ENCODE data around the gene CDSN. TPM values are rescaled to one million over a fixed set of nuclear protein-coding genes. Genes with fewer than 3 reads are reported as not detected.
"Not testable (repeated sequence)": the region's sequence is repeated elsewhere in the genome, so short reads cannot be mapped to it uniquely, and the experiment has no call there.

The CDSN gene
- total RNA-seq, 1 donor from 2014 or later = not detected

GRCh38 chr6:31081872-31082271 is 38.4 kb downstream of the CDSN start:
- no peak for DNase-seq

DNA sequence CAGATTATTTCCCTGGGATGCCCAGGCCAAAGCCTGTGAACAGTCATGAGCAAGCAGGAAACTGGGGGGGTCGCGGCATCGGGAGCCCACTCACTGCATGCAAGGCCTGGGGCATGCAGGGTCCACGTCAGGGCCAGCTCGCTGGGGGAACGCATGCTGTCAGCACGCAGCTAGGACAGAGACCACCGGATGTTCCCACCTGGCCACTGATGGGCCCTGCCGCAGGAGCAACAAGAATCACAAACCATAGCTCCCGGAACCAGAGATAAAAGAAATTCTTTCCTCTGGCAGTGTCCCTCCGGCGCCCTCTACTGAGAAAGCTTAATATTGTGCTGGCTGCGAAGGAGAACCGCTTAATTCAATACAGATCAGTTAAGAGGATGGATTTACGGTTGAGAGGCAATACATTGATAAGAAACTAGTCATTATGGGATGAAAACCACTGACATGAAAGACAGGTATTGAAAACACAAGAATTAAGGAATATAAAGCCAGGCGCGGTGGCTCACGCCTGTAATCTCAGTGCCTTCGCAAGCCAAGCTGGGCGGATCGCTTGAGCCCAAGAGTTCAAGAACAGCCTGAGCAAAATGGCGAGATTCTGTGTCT is 40.5 kb downstream of the CDSN start:
- DNase-seq = peak; percentile 45

DNA sequence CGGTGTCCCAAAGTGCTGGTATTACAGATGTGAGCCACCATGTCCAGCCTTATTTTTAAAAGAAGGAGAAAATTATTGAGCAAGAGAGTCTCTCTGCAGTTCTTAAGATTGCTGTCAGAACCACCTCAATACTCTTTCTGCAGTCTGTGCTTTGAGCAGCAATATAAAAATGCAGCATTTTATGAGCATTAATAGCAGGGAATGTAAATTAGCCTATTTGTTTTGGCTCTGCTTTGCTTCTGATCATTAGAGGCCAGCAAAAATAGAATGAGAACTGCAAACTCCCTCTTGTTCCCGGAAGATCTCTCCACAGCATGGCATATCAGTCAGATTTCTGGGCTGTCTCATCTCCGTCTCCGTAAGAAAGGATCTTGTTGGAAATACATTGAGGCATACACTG is 43.6 kb downstream of the CDSN start:
- no peak for DNase-seq

GRCh38 chr6:31075528-31075927 is 44.7 kb downstream of the CDSN start:
- DNase-seq = no peak

- DNase-seq = no peak
Observed at GRCh38 chr6:31074401-31074800, 45.8 kb downstream of the CDSN start.

DNA sequence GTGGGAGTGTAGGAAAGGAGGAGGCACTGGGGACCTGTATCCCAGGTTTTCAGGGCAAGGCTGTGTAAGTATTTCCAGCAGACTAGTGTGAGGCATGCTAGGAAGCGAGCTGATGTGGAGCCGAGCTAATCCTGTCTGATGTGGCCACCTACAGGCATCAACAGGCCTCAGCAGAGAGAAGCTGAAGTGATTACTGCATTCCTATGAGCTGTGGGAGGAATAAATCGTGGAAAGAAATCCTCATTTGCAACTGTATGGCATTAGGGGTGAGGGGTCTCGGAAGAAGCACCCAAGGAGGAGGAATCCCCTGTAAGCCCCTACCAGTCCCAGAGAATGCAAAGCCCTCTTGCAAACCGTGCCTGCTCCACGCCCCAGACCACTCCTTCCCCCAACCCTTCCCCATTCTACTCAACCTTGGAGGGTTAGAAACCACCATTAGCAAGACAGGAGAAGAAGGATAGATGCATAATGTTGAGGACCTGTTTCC is 49.5 kb downstream of the CDSN start:
- peak; percentile 58 for DNase-seq

GRCh38 chr6:31068669-31069340 is 51.4 kb downstream of the CDSN start:
- DNase-seq = peak; percentile 77

- peak; percentile 20 for DNase-seq
Observed at GRCh38 chr6:31067891-31068668, 52.2 kb downstream of the CDSN start.

GRCh38 chr6:31067028-31067427 is 53.2 kb downstream of the CDSN start:
- not testable (repeated sequence) for DNase-seq

DNA sequence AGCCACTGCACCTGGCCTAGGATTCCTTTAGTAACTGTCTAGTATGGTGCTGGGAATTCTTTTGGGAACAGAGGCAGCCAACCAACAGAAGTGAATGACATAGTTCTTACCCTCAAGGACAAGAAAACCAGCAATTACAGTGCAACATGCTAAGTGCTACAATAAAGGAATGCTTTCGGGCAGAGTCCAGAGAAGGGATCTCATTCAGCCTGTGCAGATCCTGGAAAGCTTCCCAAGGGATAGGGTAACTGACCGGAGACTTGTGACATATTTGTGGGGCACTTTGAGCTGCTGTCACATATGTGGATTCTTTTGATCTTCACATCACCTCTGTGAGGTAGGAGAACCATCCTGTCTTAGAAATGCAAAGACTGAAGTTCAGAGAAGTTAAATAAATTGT is 54.7 kb downstream of the CDSN start:
- no peak for DNase-seq

Small RNA genes lying within 50 kb of the gene (small RNA-seq; reads per million reads assigned to genes)
- gene POLR2LP1 (not detected), gene RNU6-1133P (0.09 reads per million)

Other genes starting within 250 kb of the CDSN start
- gene DDR1, start 235.9 kb downstream of the CDSN start, total RNA-seq = 108 TPM
- 20.0 TPM for gene GTF2H4, start 212.2 kb downstream of the CDSN start, total RNA-seq
- gene VARS2, start 206.2 kb downstream of the CDSN start, total RNA-seq = 31.2 TPM
- not detected for gene SFTA2, start 188.3 kb downstream of the CDSN start, total RNA-seq
- not detected for gene MUCL3, start 179.5 kb downstream of the CDSN start, total RNA-seq
- gene MUC21, start 136.7 kb downstream of the CDSN start, total RNA-seq = not detected
- not detected for gene MUC22, start 110.0 kb downstream of the CDSN start, total RNA-seq
- not detected for gene C6orf15, start 7.9 kb downstream of the CDSN start, total RNA-seq
- gene PSORS1C1, start 5.6 kb downstream of the CDSN start, total RNA-seq = not detected
- gene PSORS1C2, start 18.6 kb upstream of the CDSN start, total RNA-seq = not detected
- 7.6 TPM for gene CCHCR1, start 37.4 kb upstream of the CDSN start, total RNA-seq
- gene TCF19, start 38.1 kb upstream of the CDSN start, total RNA-seq = 3.4 TPM
- not detected for gene POU5F1, start 50.2 kb upstream of the CDSN start, total RNA-seq
- 28.1 TPM for gene HLA-C, start 151.6 kb upstream of the CDSN start, total RNA-seq
- 34.3 TPM for gene HLA-B, start 236.7 kb upstream of the CDSN start, total RNA-seq

Measured in occipital lobe (tissue), 3 donors.